NCI-H460 (cell line): ENCODE measurements around the gene PRPF6. TPM values are rescaled to one million over a fixed set of nuclear protein-coding genes. Genes with fewer than 3 reads are reported as not detected.

ENCODE experiments used
- DNase-seq: peaks from one replicate; pipeline ENCODE4 v3.0.0-alpha.2; 2016; ENCODE audit warnings: low read depth; ENCODE audit errors: extremely low read depth
- total RNA-seq: library from RNA; depleted of rRNA; stranded (reverse); fragments of >200 nt; shearing (Covaris generic); gene quantifications from 2 replicates; pipeline ENCODE4 v1.2.3, GENCODE V29; 2014

The PRPF6 gene
- total RNA-seq, 1 experiment from 2014 or later: 47.9 TPM

- no peak for DNase-seq
These were observed 36.6 kb upstream of the PRPF6 start for GRCh38 chr20:63944078-63944941.

GRCh38 chr20:63945031-63945658 lies 35.8 kb upstream of the PRPF6 start:
- DNase-seq: no peak

GRCh38 chr20:63945921-63946920 lies 34.7 kb upstream of the PRPF6 start:
- DNase-seq: no peak

GRCh38 chr20:63946986-63947637 lies 33.8 kb upstream of the PRPF6 start:
- no peak for DNase-seq

- DNase-seq: no peak
These were observed 33.1 kb upstream of the PRPF6 start for GRCh38 chr20:63947638-63948456.

- no peak for DNase-seq
These were observed 30.1 kb upstream of the PRPF6 start for GRCh38 chr20:63950701-63951397.

GRCh38 chr20:63951398-63952209 lies 29.3 kb upstream of the PRPF6 start:
- no peak for DNase-seq

GRCh38 chr20:63952210-63952535 lies 28.8 kb upstream of the PRPF6 start:
- DNase-seq: no peak

GRCh38 chr20:63952769-63953168 lies 28.2 kb upstream of the PRPF6 start:
- DNase-seq: no peak

- no peak for DNase-seq
These were observed 27.0 kb upstream of the PRPF6 start for GRCh38 chr20:63953764-63954429.

- DNase-seq: no peak
These were observed 25.6 kb upstream of the PRPF6 start for GRCh38 chr20:63955281-63955826.

GRCh38 chr20:63955827-63956663 lies 24.9 kb upstream of the PRPF6 start, which contains the start of gene UCKL1:
TSS of gene UCKL1 (minus strand) at chr20:63956416. CDS start at chr20:63956372, 44 bp downstream.
- peak; percentile 79 for DNase-seq

GRCh38 chr20:63956664-63957003 lies 24.3 kb upstream of the PRPF6 start:
- no peak for DNase-seq

- DNase-seq: peak; percentile 57
These were observed 23.8 kb upstream of the PRPF6 start for GRCh38 chr20:63957004-63957689.

GRCh38 chr20:63957690-63958441 lies 23.1 kb upstream of the PRPF6 start:
- DNase-seq: no peak
